Panc1 (cell line): ENCODE data around the gene LDLRAD4.

ENCODE experiments used
- POLR2AphosphoS5 ChIP-seq: IDR thresholded peaks from 2 replicates; pipeline ENCODE4 v1.6.1; 2012; ENCODE audit warnings: mild to moderate bottlenecking, low read depth, low read length, moderate library complexity
- SIN3A ChIP-seq: IDR thresholded peaks from 2 replicates; pipeline ENCODE4 v1.6.1; 2012; ENCODE audit warnings: low read depth, mild to moderate bottlenecking, low read length, moderate library complexity, borderline replicate concordance; ENCODE audit not compliant: insufficient read depth
- TF ChIP-seq, protein P1 (sequence below): fragments of 450-650 bp; IDR thresholded peaks from 2 replicates; pipeline ENCODE4 v1.5.1; 2017; ENCODE audit warnings: mild to moderate bottlenecking

- TF ChIP-seq, protein P1, sequence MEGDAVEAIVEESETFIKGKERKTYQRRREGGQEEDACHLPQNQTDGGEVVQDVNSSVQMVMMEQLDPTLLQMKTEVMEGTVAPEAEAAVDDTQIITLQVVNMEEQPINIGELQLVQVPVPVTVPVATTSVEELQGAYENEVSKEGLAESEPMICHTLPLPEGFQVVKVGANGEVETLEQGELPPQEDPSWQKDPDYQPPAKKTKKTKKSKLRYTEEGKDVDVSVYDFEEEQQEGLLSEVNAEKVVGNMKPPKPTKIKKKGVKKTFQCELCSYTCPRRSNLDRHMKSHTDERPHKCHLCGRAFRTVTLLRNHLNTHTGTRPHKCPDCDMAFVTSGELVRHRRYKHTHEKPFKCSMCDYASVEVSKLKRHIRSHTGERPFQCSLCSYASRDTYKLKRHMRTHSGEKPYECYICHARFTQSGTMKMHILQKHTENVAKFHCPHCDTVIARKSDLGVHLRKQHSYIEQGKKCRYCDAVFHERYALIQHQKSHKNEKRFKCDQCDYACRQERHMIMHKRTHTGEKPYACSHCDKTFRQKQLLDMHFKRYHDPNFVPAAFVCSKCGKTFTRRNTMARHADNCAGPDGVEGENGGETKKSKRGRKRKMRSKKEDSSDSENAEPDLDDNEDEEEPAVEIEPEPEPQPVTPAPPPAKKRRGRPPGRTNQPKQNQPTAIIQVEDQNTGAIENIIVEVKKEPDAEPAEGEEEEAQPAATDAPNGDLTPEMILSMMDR, result no peak
- TF ChIP-seq SIN3A (no peak), POLR2AphosphoS5 (no peak)
Observed at GRCh38 chr18:13389491-13390131, 171.1 kb downstream of the LDLRAD4 start.
